Endothelial cell of umbilical vein (primary cell): ENCODE measurements around the gene TTBK1. TPM values are rescaled to one million over a fixed set of nuclear protein-coding genes. Genes with fewer than 3 reads are reported as not detected.

Source experiments
- BruUV-seq: library from RNA; stranded (reverse); fragments of 400-500 nt; replicated peaks from 2 replicates; lab custom pipeline; 2021; lab: Mats Ljungman, UMichigan
- CTCF ChIA-PET: fragments of 300-600, 350-600 bp; sonication (Branson Sonifier 250); formaldehyde crosslinking; loops from one replicate; lab custom pipeline; 2021; ENCODE audit warnings: antibody characterized with exemption, inconsistent platforms; lab: Charles Lee
- POLR2A ChIA-PET: fragments of 300-600, 350-600 bp; sonication (Branson Sonifier 250); formaldehyde crosslinking; loops from one replicate; lab custom pipeline; 2021; ENCODE audit warnings: antibody characterized with exemption, inconsistent platforms; lab: Charles Lee
- DNase-seq: peaks from one replicate; pipeline ENCODE4 v3.0.0-alpha.2; 2011; ENCODE audit warnings: low read depth, low spot score
- FAIRE-seq: peaks from 2 replicates; lab custom pipeline; 2011; peaks lifted over from hg19 to GRCh38; lab: Jason Lieb, UNC
- H2AFZ ChIP-seq: 2 replicates; pipeline ENCODE4 v1.6.0; 2012; ENCODE audit warnings: low read depth, low read length, control low read depth, inconsistent platforms
- H3K27ac ChIP-seq: 2 replicates; pipeline ENCODE4 v1.5.1; 2011; ENCODE audit warnings: low read depth, mild to moderate bottlenecking, control low read depth, low read length, moderate library complexity; ENCODE audit not compliant: insufficient read depth
- H3K27me3 ChIP-seq, 2 experiments: 2 replicates each; pipeline versions ENCODE4 v1.6.0 to v1.6.1; 2011; ENCODE audit warnings: low read length in 2 of 2, mixed read lengths in 1 of 2; ENCODE audit not compliant: control insufficient read depth in 2 of 2, insufficient read depth in 2 of 2
- H3K36me3 ChIP-seq, 2 experiments: 2 replicates in 1 of 2; 3 replicates in 1 of 2; pipeline ENCODE4 v1.5.1; 2011; ENCODE audit warnings: low read length in 2 of 2, mild to moderate bottlenecking in 1 of 2, moderate library complexity in 1 of 2; ENCODE audit not compliant: control insufficient read depth in 2 of 2, insufficient read depth in 2 of 2; ENCODE audit errors: extremely low read depth in 1 of 2
- H3K4me1 ChIP-seq: 3 replicates; pipeline ENCODE4 v1.5.1; 2011; ENCODE audit warnings: mild to moderate bottlenecking, low read length; ENCODE audit not compliant: control insufficient read depth, insufficient read depth; ENCODE audit errors: extremely low read depth
- H3K4me2 ChIP-seq: 2 replicates; pipeline ENCODE4 v1.6.1; 2011; ENCODE audit warnings: low read length, control low read depth, mixed read lengths; ENCODE audit not compliant: insufficient read depth
- H3K4me3 ChIP-seq, 3 experiments: fragments of 200-600 bp in 1 of 3; sonication (generic), shearing (Covaris generic) in 1 of 3; replicated peaks in 1 of 3; 2 replicates each; pipeline ENCODE4 v1.5.1; 2011 to 2016; ENCODE audit warnings: control low read depth in 3 of 3, low read length in 3 of 3, mild to moderate bottlenecking in 2 of 3, inconsistent platforms in 1 of 3, low read depth in 1 of 3, moderate library complexity in 1 of 3; ENCODE audit not compliant: insufficient read depth in 1 of 3
- H3K79me2 ChIP-seq: 2 replicates; pipeline ENCODE4 v1.6.0; 2012; ENCODE audit warnings: low read length, inconsistent platforms; ENCODE audit not compliant: control insufficient read depth, insufficient read depth
- H3K9ac ChIP-seq: replicated peaks from 2 replicates; pipeline ENCODE3; 2011; ENCODE audit warnings: low read length, control low read depth; ENCODE audit not compliant: insufficient read depth; ENCODE audit errors: extremely low read depth
- H3K9me1 ChIP-seq: replicated peaks from 3 replicates; pipeline ENCODE4 v1.6.0; 2011; ENCODE audit warnings: mild to moderate bottlenecking, low read length; ENCODE audit not compliant: control insufficient read depth, insufficient read depth; ENCODE audit errors: extremely low read depth
- H3K9me3 ChIP-seq: replicated peaks from 2 replicates; pipeline ENCODE4 v1.5.1; 2012; ENCODE audit warnings: low read length, inconsistent platforms; ENCODE audit not compliant: control insufficient read depth, insufficient read depth
- H4K20me1 ChIP-seq: replicated peaks from 2 replicates; pipeline ENCODE3; 2011; ENCODE audit warnings: mild to moderate bottlenecking, low read length; ENCODE audit not compliant: control insufficient read depth, insufficient read depth; ENCODE audit errors: extremely low read depth
- FOS ChIP-seq: IDR thresholded peaks from 2 replicates; pipeline ENCODE4 v1.6.1; 2011; ENCODE audit warnings: mild to moderate bottlenecking, low read length, moderate library complexity, borderline replicate concordance; ENCODE audit not compliant: insufficient read depth
- GATA2 ChIP-seq: IDR thresholded peaks from 2 replicates; pipeline ENCODE4 v1.7.0; 2011; ENCODE audit warnings: low read depth, mild to moderate bottlenecking, moderate library complexity, mixed read lengths, low read length; ENCODE audit not compliant: insufficient read length, insufficient read depth
- JUN ChIP-seq: IDR thresholded peaks from 2 replicates; pipeline ENCODE4 v1.6.1; 2011; ENCODE audit warnings: borderline replicate concordance, low read depth; ENCODE audit not compliant: insufficient read length, insufficient read depth
- MYC ChIP-seq: IDR thresholded peaks from one replicate; pipeline ENCODE4 v1.6.1; 2011; ENCODE audit warnings: mild to moderate bottlenecking, low read depth, low read length
- POLR2A ChIP-seq: IDR thresholded peaks from 2 replicates; pipeline ENCODE4 v1.6.1; 2012; ENCODE audit warnings: low read depth, mild to moderate bottlenecking, control low read depth, low read length
- POLR2AphosphoS5 ChIP-seq: IDR thresholded peaks from 2 replicates; pipeline ENCODE4 v1.6.1; 2012; ENCODE audit warnings: low read depth, mild to moderate bottlenecking, control low read depth, low read length, moderate library complexity; ENCODE audit not compliant: insufficient read depth
- dilution Hi-C: fragments of 300-500 bp; cut with MboI; formaldehyde crosslinking; loops from one replicate; pipeline ENCODE4 v1.15.0; 2019; ENCODE audit warnings: low sequenced_read_pairs; ENCODE audit not compliant: extremely low pct_ligation_motif_present
- intact Hi-C: fragments of 100-400 bp; cut with micrococcal nuclease; formaldehyde crosslinking; loops from one replicate; pipeline ENCODE4 v1.10.0; 2022
- polyA plus RNA-seq, 4 experiments: library from polyadenylated mRNA; depleted of rRNA in 3 of 4; stranded (reverse) in 3 of 4; unstranded in 1 of 4; fragments of >200 nt; gene quantifications; 2 replicates each; pipeline versions ENCODE4 v1.2.1 to v1.2.3, GENCODE V29; 2011 to 2012; ENCODE audit warnings: missing spikeins in 1 of 4
- total RNA-seq: library from RNA; stranded (reverse); gene quantifications from 2 replicates; pipeline ENCODE4 v1.2.3, GENCODE V29; 2021
- TF ChIP-seq, protein P1 (sequence below), 2 donors: IDR thresholded peaks; 1 replicate in 1 of 2; 2 replicates in 1 of 2; pipeline ENCODE4 v1.5.1; 2011; ENCODE audit warnings: low read length in 2 of 2, mild to moderate bottlenecking in 2 of 2, moderate library complexity in 2 of 2, control low read depth in 1 of 2, inconsistent platforms in 1 of 2, low read depth in 1 of 2; ENCODE audit not compliant: insufficient read depth in 1 of 2; ENCODE audit errors: extremely low read depth in 1 of 2
- TF ChIP-seq, protein P2 (sequence below): IDR thresholded peaks from 2 replicates; pipeline ENCODE4 v1.6.1; 2011; ENCODE audit not compliant: insufficient read depth, insufficient read length

The TTBK1 gene
- total and polyA plus RNA-seq, 2 donors (not counting 3 experiments of a cell fraction or from before 2014, with no cell fraction given): 0.06 TPM; not detected in 1

DNA sequence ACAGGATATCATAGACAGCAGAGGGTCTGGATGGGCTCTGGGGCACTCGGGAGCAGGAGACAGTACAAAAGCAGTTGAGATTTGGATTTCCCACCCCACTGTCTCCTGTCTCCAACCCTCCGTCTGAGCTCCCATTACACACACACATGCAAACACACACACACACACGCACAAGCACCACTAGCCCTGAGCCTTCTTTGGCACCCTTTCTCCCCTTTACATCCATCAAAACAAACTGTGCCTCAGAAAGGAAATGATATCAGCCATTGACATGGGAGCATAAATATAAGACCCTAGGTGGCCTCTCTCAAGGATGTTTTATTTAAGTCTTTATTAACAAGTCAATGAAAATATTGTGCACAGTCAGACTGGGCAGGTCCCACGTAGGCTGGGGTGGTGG is 17.5 kb downstream of the TTBK1 start:
- H3K4me3 ChIP-seq: no peak overlapping the region
- peak; percentile 64 for DNase-seq
- no peaks in the 10 kb centered on the region for H4K20me1 ChIP-seq
- H2AFZ ChIP-seq: no peak overlapping the region
- dilution Hi-C loops: no loop called here
- CTCF ChIA-PET: interaction anchor here (0.8 to 2.0 kb wide), 3 partner anchors 32 to 246 kb away, joined by 3 to 8 read pairs (median 3); partner anchors contain the start of gene DNPH1
- no TSS peak for BruUV-seq
- no peak overlapping the region for H3K4me2 ChIP-seq
- no peaks in the 10 kb centered on the region for H3K79me2 ChIP-seq
- H3K27ac ChIP-seq: no peak overlapping the region
- POLR2A ChIA-PET: interaction anchor here (0.6 kb wide), 1 partner anchor 216 kb away, joined by 4 read pairs; no protein-coding TSS in a partner anchor
- H3K27me3 ChIP-seq: no peaks in the 10 kb centered on the region
- TF ChIP-seq POLR2AphosphoS5: no peak
- TF ChIP-seq, protein P1, sequence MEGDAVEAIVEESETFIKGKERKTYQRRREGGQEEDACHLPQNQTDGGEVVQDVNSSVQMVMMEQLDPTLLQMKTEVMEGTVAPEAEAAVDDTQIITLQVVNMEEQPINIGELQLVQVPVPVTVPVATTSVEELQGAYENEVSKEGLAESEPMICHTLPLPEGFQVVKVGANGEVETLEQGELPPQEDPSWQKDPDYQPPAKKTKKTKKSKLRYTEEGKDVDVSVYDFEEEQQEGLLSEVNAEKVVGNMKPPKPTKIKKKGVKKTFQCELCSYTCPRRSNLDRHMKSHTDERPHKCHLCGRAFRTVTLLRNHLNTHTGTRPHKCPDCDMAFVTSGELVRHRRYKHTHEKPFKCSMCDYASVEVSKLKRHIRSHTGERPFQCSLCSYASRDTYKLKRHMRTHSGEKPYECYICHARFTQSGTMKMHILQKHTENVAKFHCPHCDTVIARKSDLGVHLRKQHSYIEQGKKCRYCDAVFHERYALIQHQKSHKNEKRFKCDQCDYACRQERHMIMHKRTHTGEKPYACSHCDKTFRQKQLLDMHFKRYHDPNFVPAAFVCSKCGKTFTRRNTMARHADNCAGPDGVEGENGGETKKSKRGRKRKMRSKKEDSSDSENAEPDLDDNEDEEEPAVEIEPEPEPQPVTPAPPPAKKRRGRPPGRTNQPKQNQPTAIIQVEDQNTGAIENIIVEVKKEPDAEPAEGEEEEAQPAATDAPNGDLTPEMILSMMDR (IDR thresholded peaks at IDR 0.05; ENCODE audit: extremely low read depth in 1 of 2, insufficient read depth in 1 of 2, low read depth in 1 of 2, low read length in 2 of 2): no peak
- TF ChIP-seq GATA2: no peak
- no peak for TF ChIP-seq POLR2A
- no peak for TF ChIP-seq JUN
- FAIRE-seq: peak; percentile 28
- no peaks in the 10 kb centered on the region for H3K9me1 ChIP-seq
- H3K9ac ChIP-seq: no peak overlapping the region
- no peaks in the 10 kb centered on the region for H3K4me1 ChIP-seq
- H3K36me3 ChIP-seq: no peaks in the 10 kb centered on the region
- no peaks in the 10 kb centered on the region for H3K9me3 ChIP-seq
- intact Hi-C loops: no loop called here

DNA sequence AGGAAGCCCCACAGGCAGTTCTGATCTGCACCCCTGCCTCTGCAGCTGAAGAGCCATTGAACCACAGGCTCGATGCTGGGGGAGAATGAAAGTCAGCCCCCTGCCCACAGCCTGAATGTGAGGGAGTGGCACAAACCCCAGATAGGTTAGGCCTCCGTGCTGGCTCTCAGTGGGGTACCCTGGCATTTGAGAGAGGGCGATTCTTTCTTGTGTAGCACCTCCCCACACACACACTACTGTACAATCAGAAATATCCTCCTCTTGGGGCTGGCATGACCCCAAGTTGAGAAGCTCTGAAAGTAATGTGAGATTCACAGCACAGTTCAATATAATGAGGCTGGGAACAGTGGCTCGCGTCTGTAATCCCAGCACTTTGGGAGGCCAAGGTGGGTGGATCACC is 17.9 kb downstream of the TTBK1 start:
- Histone ChIP-seq H4K20me1 (no peaks in the 10 kb centered on the region), H3K27me3 (no peaks in the 10 kb centered on the region), H3K79me2 (no peaks in the 10 kb centered on the region), H3K4me2 (no peak overlapping the region), H3K4me1 (no peaks in the 10 kb centered on the region), H3K9me1 (no peaks in the 10 kb centered on the region), H3K36me3 (no peaks in the 10 kb centered on the region), H3K4me3 (no peak overlapping the region), H2AFZ (no peak overlapping the region), H3K9me3 (no peaks in the 10 kb centered on the region), H3K9ac (no peak overlapping the region), H3K27ac (no peak overlapping the region)
- TF ChIP-seq, protein P2, sequence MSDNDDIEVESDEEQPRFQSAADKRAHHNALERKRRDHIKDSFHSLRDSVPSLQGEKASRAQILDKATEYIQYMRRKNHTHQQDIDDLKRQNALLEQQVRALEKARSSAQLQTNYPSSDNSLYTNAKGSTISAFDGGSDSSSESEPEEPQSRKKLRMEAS: no peak
- no peak for TF ChIP-seq FOS
- no peak for TF ChIP-seq MYC
- TF ChIP-seq JUN: no peak
- TF ChIP-seq POLR2A: no peak
- dilution Hi-C loops: no loop called here
- no TSS peak for BruUV-seq
- CTCF ChIA-PET: interaction anchor here (1.0 to 4.0 kb wide), 4 partner anchors 12 to 246 kb away, joined by 3 to 36 read pairs (median 6); partner anchors contain the start of gene DNPH1
- no peak for DNase-seq
- intact Hi-C loops: no loop called here
- no peak for FAIRE-seq
- POLR2A ChIA-PET: interaction anchor here (0.6 kb wide), 1 partner anchor 216 kb away, joined by 4 read pairs; no protein-coding TSS in a partner anchor
